DOHH2 (cell line): ENCODE results near the gene TPO.

Experiments
- EZH2phosphoT487 ChIP-seq: fragments of 200-600 bp; sonication (generic); IDR thresholded peaks from 2 replicates; pipeline ENCODE4 v1.6.1; 2017; ENCODE audit warnings: borderline replicate concordance, mild to moderate bottlenecking, antibody characterized with exemption, low read length, moderate library complexity, mixed read lengths
- TF ChIP-seq, protein P1 (sequence below): fragments of 200-600 bp; sonication (generic); IDR thresholded peaks from one replicate; pipeline ENCODE4 v1.5.1; 2014; ENCODE audit warnings: antibody characterized with exemption, mild to moderate bottlenecking, low read depth, low read length; ENCODE audit not compliant: poor library complexity, severe bottlenecking

DNA sequence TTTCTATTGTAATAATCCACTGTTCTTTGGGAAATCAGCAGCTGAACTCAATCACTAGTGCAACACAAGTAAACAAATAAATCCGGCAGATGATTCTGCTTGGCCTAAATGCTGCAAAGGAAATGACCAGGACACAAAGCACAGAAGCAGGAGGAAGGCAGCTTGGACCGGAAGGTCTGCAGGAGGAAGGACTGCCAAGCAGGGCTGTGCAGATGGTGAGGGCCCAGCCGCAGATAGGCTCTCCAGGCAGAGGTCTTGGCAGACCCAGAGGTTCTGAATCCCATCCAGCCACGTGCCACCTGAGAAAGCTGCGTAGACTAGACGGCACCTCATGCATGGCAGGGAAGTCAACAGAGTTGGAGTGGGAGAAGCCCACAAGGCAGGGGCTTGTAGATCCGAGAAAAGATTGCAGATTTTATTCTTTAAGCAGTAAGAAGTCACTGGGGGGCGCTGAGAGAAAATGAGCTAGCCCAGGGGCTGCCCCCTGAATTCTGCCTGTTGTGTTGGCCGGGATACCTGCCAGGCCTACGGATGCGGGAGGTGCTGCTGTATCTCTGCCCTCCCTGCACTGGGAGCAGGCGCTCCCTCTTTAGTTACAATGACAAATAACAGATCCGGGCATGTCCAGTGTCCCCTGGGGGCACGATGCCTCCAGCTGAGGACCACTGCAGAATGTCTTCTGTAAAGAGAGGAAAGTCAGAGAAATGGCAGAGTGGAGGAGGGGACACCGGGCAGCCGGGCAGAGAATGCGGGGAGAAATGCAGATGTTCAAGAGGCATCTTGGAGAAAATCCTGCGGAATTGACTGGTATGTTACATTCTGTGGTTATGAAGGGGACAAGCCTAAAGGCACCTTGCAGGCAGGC lies 177.6 kb downstream of the TPO start:
- TF ChIP-seq, protein P1, sequence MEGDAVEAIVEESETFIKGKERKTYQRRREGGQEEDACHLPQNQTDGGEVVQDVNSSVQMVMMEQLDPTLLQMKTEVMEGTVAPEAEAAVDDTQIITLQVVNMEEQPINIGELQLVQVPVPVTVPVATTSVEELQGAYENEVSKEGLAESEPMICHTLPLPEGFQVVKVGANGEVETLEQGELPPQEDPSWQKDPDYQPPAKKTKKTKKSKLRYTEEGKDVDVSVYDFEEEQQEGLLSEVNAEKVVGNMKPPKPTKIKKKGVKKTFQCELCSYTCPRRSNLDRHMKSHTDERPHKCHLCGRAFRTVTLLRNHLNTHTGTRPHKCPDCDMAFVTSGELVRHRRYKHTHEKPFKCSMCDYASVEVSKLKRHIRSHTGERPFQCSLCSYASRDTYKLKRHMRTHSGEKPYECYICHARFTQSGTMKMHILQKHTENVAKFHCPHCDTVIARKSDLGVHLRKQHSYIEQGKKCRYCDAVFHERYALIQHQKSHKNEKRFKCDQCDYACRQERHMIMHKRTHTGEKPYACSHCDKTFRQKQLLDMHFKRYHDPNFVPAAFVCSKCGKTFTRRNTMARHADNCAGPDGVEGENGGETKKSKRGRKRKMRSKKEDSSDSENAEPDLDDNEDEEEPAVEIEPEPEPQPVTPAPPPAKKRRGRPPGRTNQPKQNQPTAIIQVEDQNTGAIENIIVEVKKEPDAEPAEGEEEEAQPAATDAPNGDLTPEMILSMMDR, result no peak
- no peak for TF ChIP-seq EZH2phosphoT487
